ENCODE data around the gene FXR2. TPM values are rescaled to one million over a fixed set of nuclear protein-coding genes. Genes with fewer than 3 reads are reported as not detected.

FXR2 gene
- total and polyA plus RNA-seq, 9 of the 15 experiments (the other 6 are each of a cell fraction or from before 2014, with no cell fraction given): 2.0 to 49.3 (median 24.5) TPM

DNA sequence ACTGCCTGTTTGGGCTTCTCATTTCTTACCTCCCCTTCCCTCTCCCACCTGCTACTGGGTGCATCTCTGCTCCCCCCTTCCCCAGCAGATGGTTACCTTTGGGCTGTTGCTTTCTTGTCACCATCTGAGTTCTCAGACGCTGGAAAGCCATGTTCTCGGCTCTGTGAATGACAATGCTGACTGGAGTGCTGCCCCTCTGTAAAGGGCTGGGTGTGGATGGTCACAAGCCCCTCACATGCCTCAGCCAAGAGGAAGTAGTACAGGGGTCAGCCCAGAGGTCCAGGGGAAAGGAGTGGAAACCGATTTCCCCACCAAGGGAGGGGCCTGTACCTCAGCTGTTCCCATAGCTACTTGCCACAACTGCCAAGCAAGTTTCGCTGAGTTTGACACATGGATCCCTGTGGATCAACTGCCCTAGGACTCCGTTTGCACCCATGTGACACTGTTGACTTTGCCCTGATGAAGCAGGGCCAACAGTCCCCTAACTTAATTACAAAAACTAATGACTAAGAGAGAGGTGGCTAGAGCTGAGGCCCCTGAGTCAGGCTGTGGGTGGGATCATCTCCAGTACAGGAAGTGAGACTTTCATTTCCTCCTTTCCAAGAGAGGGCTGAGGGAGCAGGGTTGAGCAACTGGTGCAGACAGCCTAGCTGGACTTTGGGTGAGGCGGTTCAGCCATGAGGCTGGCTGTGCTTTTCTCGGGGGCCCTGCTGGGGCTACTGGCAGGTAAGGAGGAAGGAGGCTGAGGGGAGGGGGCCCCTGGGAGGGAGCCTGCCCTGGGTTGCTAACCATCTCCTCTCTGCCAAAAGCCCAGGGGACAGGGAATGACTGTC lies 35.5 kb downstream of the FXR2 start, which contains the start of gene CD68 (continued):
- TF ChIP-seq MTA2 (IDR thresholded peaks at IDR 0.05; ENCODE audit: low read depth) (no peak), BCLAF1 (IDR thresholded peaks at IDR 0.05; ENCODE audit: borderline replicate concordance in 1 of 2, control insufficient read depth in 1 of 2, low read depth in 2 of 2, low read length in 1 of 2) (no peak), HNRNPUL1 (IDR thresholded peaks at IDR 0.05; ENCODE audit: low read length) (0 out of 2 replicates have a peak, but pooled peaks have one; percentile 47), AFF1 (IDR thresholded peaks at IDR 0.05; ENCODE audit: low read depth in 1 of 2, partially characterized antibody in 2 of 2) (peak in 1 of 2 experiments; percentile 7), FOXM1 (IDR thresholded peaks at IDR 0.05; ENCODE audit: low read depth) (no peak), FOXM1 (CRISPR knock-in tag; IDR thresholded peaks at IDR 0.05; ENCODE audit: low read depth) (no peak), CTBP1 (IDR thresholded peaks at IDR 0.05; ENCODE audit: borderline replicate concordance) (no peak)
- TF ChIP-seq, protein P1, sequence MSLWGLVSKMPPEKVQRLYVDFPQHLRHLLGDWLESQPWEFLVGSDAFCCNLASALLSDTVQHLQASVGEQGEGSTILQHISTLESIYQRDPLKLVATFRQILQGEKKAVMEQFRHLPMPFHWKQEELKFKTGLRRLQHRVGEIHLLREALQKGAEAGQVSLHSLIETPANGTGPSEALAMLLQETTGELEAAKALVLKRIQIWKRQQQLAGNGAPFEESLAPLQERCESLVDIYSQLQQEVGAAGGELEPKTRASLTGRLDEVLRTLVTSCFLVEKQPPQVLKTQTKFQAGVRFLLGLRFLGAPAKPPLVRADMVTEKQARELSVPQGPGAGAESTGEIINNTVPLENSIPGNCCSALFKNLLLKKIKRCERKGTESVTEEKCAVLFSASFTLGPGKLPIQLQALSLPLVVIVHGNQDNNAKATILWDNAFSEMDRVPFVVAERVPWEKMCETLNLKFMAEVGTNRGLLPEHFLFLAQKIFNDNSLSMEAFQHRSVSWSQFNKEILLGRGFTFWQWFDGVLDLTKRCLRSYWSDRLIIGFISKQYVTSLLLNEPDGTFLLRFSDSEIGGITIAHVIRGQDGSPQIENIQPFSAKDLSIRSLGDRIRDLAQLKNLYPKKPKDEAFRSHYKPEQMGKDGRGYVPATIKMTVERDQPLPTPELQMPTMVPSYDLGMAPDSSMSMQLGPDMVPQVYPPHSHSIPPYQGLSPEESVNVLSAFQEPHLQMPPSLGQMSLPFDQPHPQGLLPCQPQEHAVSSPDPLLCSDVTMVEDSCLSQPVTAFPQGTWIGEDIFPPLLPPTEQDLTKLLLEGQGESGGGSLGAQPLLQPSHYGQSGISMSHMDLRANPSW (CRISPR knock-in tag; IDR thresholded peaks at IDR 0.05): no peak

Data from K562 (cell line).